GM19043 (cell line): Measurements from ENCODE around the gene ZFPM1.
"Not testable (repeated sequence)": the region's sequence is repeated elsewhere in the genome, so short reads cannot be mapped to it uniquely, and the experiment has no call there.

Experiments
- ATAC-seq: cut with Tn5 transposase; IDR thresholded peaks from one replicate; pipeline ENCODE4 v1.9.1; 2021; ENCODE audit warnings: low read depth; ENCODE audit not compliant: unreplicated experiment

ZFPM1 gene

DNA sequence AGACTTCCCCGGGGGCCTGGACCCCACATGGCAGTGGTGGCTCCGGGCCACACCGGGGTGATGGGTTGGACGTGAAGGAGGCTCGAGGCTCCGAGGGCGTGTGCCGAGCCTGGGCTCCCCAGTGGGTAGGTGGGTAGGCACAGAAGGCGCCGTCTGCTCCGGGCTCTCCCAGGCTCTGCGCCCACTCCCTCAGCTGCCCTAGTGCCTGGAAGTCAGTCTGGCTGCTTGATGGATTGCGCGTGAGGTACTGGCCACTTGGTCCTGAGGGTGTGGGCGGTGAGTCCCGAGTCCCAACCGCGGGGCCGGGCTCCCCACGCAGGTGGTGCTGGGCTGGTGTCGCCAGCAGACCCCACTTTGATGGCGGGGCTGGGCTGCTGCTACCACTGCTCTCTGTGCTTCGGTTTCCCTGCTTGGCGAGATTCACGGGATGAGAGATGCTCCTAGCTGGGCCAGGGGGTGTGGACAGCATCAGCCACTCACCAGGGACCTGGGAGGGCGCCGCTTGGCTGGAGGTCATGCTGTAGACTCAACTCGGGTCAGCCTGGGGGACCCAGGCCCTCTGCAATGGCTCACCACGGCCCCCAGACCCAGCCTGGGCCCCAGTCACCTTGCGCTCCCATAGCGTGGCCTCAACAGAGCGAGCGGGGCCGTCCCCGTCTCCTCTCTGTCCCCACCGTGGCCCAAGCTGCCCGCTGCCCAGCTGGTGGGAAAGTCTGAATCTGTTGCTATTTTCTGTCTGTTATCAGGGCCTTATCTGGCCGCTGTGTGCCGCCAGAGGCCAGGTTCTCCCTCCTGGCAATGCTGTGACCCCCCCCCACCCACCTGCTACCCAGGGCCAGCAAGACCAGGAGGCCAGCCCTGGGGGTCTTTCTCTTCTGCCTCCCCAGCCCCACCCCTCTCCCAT, 26.1 kb downstream of the ZFPM1 start:
- ATAC-seq = no peak

- no peak for ATAC-seq
These were observed 27.0 kb downstream of the ZFPM1 start for GRCh38 chr16:88479793-88480760.

- ATAC-seq = no peak
These were observed 27.7 kb downstream of the ZFPM1 start for GRCh38 chr16:88480829-88481228.

DNA sequence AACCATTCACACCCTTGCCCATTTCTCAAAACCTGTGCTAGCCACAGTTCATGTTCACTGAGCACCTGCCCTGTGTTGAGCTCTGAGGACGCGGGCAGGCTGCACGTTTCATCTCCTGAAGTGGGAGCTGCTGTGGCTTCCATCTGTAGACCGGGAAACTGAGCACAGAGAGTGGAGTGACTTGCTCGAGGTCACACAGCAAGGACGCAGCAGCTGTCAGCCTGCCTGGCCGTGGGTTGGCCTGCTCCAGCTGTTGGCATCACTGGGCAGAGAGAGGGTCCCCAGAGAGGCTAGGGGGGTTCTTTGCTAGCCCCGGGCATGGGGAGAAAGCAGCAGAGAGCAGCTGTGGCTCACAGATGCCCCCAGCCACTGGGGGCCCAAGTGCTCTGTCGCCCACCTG, 28.8 kb downstream of the ZFPM1 start:
- ATAC-seq = no peak

DNA sequence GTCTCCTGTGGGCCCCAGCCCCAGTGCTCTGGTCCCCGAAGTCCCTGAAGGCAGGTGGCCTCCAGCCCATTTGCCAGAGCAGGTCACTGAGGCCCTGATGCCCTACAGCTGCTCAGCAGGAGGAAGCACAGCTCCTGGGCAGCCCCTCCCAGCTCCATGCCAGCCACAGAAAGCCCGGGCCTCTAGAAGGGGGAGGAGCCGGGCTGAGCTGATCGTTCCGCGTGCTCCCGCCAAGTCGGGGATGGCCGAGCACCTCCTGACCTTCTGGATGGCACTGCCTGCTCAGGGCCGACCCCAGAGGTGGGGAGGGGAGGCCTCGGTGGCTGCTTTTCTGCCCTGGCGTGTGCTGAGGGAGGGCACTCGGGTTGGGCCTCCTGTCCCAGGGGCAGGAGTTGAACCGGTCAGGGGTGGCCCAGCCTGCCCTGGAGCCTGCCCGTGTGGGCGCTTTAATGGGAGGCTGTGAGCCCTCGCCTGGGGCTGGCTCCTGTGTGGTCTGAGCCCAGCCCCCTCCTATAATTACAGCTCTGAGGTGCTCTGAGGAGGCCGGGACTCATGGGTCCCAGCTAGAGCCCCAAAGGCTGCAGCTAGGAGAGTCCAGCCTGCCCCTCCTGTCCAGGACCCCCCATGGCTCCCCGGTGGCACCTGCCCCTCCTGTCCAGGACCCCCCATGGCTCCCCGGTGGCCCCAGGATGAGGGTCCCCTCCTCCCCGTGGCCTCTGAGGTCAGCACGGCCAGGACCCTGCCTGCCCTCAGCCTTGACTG, 29.7 kb downstream of the ZFPM1 start:
- ATAC-seq = no peak

DNA sequence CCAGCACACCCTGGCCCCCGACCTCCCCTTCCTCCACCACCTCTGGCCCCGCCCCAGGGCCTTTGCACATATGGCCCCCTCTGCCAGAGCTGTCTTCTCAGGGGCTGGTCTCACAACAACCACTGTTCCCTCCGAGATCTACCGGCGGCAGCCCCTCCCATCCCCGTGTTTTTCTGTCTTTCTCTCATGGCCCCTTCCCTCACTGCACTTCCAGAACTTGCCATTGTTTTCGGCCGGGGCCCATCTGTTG, 30.2 kb downstream of the ZFPM1 start:
- ATAC-seq = no peak

DNA sequence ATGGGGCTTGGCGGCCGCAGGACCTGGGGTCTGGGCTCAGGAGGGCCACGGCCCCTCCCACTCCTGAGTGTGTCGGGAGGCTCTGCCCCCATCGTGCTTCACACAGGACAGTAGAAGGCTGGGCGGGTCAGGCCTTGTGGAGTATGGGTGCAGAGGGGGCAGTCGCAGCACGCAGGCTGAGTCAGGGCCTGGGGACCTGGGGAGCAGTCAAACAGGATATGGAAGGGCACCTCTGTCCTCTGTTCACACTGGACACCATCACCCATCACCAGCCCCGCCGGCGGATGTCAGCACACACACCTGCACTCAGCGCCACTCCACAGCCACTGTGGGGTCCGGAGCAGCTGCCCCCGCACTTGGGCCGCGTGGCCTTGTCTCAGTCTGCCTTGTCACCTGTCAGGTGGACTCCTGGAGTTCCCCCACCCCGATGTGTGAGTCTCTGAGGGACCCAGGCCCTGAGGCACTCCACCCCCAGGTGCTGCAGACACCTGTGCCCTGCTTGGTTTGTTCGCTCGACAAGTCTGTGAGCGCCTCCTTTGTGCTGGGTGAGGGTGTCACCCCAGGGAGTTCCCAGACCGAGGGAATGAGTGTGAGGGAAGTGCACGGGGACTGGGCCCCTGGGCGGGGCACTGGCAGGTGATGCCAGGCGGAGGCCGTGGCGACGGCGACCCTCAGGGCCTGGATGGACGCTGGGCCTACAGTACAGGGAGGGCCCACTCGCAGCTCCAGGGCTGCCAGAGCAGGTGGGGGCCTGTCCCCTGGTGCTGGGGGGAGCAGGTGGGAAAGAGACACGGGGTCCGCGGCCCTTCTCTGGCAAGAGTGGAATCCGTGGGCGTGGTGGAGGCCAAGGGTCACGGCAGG, 31.7 kb downstream of the ZFPM1 start:
- ATAC-seq = no peak

DNA sequence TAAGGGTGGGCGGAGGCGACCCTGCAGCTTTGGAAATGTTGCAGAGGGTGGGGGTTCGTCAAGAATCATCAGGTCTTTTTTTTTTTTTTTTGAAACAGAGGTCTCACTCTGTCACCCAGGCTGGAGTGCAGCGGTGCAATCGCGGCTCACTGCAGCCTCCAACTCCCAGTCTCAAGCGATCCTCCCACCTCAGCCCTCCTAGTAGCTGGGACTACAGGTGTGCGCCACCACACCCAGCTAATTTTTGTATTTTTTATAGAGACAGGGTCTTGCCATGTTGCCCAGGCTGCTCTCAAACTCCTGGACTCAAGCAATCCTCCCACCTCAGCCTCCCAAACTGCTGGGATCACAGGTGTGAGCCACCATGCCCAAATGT, 32.3 kb downstream of the ZFPM1 start:
- ATAC-seq = not testable (repeated sequence)

DNA sequence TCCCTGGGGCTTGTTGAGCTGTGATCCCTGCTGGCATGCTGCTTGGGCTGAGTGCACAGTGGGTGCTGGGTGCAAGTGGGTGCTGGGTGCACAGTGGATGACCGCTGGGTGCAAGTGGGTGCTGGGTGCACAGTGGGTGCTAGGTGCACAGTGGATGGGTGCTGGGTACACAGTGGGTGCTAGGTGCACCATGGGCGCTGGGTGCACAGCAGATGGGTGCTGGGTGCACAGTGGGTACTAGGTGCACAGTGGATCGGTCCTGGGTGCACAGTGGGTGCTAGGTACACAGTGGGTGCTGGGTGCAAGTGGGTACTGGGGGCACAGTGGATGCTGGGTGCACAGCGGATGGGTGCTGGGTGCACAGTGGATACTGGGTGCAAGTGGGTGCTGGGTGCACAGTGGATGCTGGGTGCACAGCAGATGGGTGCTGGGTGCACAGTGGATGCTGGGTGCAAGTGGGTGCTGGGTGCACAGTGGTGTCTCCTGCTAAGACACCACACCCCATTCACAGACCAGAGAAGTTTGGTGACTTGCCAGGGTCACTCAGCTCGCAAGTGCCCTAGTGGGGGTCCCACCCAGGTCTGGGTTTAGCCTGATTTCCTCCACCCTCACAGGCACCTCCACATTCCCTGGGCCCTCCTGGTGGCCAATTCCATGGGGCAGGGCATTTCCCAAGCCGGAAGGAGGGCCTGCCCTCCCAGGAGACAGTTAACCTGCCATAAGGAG, 33.5 kb downstream of the ZFPM1 start:
- no peak for ATAC-seq

- no peak for ATAC-seq
These were observed 34.0 kb downstream of the ZFPM1 start for GRCh38 chr16:88487124-88487432.

- ATAC-seq = no peak
These were observed 35.1 kb downstream of the ZFPM1 start for GRCh38 chr16:88487920-88488851.

GRCh38 chr16:88489163-88489741, 36.2 kb downstream of the ZFPM1 start:
- no peak for ATAC-seq

DNA sequence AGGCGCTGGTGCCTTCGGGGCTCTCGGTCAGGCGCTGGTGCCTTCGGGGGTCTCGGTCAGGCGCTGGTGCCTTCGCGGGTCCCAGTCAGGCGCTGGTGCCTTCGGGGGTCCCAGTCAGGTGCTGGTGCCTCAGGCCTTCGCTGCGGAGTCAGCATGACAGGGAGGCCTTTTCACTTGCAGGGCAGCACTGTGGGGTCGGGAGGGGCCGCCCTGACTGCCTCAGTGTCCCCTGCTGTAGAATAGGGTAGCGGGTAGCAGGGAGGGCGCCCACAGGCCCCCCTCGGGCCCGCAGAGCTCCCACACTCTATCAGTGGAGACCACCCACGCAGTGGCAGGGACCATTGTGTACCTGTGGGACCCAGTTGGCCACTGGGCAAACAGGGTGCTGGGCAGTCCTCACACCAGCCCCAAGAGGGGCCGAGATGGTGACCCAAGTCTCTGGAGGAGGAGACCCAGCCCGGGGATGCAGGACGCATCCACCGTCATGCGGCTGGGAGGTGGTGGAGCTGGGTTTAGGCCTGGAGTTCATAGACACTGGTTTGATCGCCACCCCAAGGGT, 38.0 kb downstream of the ZFPM1 start:
- ATAC-seq = no peak

- ATAC-seq = no peak
These were observed 38.7 kb downstream of the ZFPM1 start for GRCh38 chr16:88491560-88492310.

DNA sequence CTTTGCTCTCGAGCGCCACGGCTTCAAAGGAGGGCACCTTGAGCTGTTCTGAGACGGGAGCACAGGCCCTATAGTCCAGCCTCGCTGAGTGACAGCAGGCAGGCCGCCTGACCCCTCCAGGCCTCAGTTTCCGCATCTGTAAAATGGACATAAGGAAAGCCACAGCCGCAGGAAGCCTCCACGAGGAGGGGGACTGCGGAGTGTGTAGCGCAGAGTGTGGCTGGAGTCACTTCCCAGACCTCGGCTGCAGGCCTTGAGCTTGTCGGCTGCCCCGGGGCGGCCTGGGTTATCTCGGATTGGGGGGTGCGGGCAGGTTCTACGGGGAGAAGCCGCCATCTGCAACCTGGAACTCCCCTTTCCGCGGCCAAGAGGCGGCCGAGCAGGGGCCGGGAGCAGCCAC, 40.8 kb downstream of the ZFPM1 start:
- no peak for ATAC-seq

- ATAC-seq = no peak
These were observed 41.5 kb downstream of the ZFPM1 start for GRCh38 chr16:88494335-88495154.
